GM23338 (cell line): ENCODE data around the gene TAF3.

Source experiments
- CREB1 ChIP-seq: fragments of 250-450 bp; sonication (Bioruptor Pico); IDR thresholded peaks from 2 replicates; pipeline ENCODE4 v1.5.0; 2020; ENCODE audit warnings: low read depth, mild to moderate bottlenecking, moderate library complexity
- ETS1 ChIP-seq: IDR thresholded peaks from 2 replicates; pipeline ENCODE4 v1.6.1; 2016; ENCODE audit warnings: antibody characterized with exemption
- EZH2 ChIP-seq: fragments of 200-600 bp; sonication (generic); IDR thresholded peaks from one replicate; pipeline ENCODE4 v1.8.0; 2017; ENCODE audit warnings: antibody characterized with exemption, mild to moderate bottlenecking, low read depth; ENCODE audit not compliant: unreplicated experiment
- EZH2phosphoT487 ChIP-seq: fragments of 200-600 bp; sonication (generic); IDR thresholded peaks from one replicate; pipeline ENCODE4 v1.8.1; 2018; ENCODE audit warnings: antibody characterized with exemption; ENCODE audit not compliant: unreplicated experiment
- JUNB ChIP-seq: IDR thresholded peaks from one replicate; pipeline ENCODE4 v1.6.1; 2016; ENCODE audit warnings: antibody characterized with exemption; ENCODE audit not compliant: unreplicated experiment
- NANOG ChIP-seq: IDR thresholded peaks from 2 replicates; pipeline ENCODE4 v1.6.1; 2016; ENCODE audit warnings: antibody characterized with exemption, borderline replicate concordance
- POLR2AphosphoS5 ChIP-seq: IDR thresholded peaks from 2 replicates; pipeline ENCODE4 v1.6.1; 2016; ENCODE audit warnings: antibody characterized with exemption, low read depth
- ZNF114 ChIP-seq: fragments of 250-450 bp; sonication (Bioruptor Pico); IDR thresholded peaks from 2 replicates; pipeline ENCODE4 v1.5.0; 2020; ENCODE audit warnings: mild to moderate bottlenecking, moderate library complexity
- TF ChIP-seq, protein P1 (sequence below), 2 experiments: fragments of 200-600 bp in 1 of 2; sonication (generic) in 1 of 2; conservative IDR thresholded peaks; 2 replicates each; pipeline versions ENCODE4 v1.5.1 to v1.6.1; 2016 to 2017; ENCODE audit warnings: antibody characterized with exemption in 2 of 2, low read depth in 2 of 2, mild to moderate bottlenecking in 2 of 2, moderate library complexity in 1 of 2
- TF ChIP-seq, protein P2 (sequence below): IDR thresholded peaks from one replicate; pipeline ENCODE4 v1.6.1; 2018; ENCODE audit warnings: antibody characterized with exemption; ENCODE audit not compliant: unreplicated experiment
- TF ChIP-seq, protein P3 (sequence below): fragments of 250-450 bp; sonication (Bioruptor Pico); IDR thresholded peaks from 2 replicates; pipeline ENCODE4 v1.5.0; 2020; ENCODE audit warnings: mild to moderate bottlenecking, moderate library complexity

- TF ChIP-seq POLR2AphosphoS5 (no peak), EZH2phosphoT487 (peak; percentile 82), EZH2 (peak; percentile 79), ZNF114 (CRISPR knock-in tag) (no peak), ETS1 (no peak), CREB1 (no peak), JUNB (no peak), NANOG (no peak)
- TF ChIP-seq, protein P1, sequence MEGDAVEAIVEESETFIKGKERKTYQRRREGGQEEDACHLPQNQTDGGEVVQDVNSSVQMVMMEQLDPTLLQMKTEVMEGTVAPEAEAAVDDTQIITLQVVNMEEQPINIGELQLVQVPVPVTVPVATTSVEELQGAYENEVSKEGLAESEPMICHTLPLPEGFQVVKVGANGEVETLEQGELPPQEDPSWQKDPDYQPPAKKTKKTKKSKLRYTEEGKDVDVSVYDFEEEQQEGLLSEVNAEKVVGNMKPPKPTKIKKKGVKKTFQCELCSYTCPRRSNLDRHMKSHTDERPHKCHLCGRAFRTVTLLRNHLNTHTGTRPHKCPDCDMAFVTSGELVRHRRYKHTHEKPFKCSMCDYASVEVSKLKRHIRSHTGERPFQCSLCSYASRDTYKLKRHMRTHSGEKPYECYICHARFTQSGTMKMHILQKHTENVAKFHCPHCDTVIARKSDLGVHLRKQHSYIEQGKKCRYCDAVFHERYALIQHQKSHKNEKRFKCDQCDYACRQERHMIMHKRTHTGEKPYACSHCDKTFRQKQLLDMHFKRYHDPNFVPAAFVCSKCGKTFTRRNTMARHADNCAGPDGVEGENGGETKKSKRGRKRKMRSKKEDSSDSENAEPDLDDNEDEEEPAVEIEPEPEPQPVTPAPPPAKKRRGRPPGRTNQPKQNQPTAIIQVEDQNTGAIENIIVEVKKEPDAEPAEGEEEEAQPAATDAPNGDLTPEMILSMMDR (conservative IDR thresholded peaks at IDR 0.05; ENCODE audit: low read depth in 2 of 2) = no peak
- TF ChIP-seq, protein P2, sequence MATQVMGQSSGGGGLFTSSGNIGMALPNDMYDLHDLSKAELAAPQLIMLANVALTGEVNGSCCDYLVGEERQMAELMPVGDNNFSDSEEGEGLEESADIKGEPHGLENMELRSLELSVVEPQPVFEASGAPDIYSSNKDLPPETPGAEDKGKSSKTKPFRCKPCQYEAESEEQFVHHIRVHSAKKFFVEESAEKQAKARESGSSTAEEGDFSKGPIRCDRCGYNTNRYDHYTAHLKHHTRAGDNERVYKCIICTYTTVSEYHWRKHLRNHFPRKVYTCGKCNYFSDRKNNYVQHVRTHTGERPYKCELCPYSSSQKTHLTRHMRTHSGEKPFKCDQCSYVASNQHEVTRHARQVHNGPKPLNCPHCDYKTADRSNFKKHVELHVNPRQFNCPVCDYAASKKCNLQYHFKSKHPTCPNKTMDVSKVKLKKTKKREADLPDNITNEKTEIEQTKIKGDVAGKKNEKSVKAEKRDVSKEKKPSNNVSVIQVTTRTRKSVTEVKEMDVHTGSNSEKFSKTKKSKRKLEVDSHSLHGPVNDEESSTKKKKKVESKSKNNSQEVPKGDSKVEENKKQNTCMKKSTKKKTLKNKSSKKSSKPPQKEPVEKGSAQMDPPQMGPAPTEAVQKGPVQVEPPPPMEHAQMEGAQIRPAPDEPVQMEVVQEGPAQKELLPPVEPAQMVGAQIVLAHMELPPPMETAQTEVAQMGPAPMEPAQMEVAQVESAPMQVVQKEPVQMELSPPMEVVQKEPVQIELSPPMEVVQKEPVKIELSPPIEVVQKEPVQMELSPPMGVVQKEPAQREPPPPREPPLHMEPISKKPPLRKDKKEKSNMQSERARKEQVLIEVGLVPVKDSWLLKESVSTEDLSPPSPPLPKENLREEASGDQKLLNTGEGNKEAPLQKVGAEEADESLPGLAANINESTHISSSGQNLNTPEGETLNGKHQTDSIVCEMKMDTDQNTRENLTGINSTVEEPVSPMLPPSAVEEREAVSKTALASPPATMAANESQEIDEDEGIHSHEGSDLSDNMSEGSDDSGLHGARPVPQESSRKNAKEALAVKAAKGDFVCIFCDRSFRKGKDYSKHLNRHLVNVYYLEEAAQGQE = no peak
- TF ChIP-seq, protein P3, sequence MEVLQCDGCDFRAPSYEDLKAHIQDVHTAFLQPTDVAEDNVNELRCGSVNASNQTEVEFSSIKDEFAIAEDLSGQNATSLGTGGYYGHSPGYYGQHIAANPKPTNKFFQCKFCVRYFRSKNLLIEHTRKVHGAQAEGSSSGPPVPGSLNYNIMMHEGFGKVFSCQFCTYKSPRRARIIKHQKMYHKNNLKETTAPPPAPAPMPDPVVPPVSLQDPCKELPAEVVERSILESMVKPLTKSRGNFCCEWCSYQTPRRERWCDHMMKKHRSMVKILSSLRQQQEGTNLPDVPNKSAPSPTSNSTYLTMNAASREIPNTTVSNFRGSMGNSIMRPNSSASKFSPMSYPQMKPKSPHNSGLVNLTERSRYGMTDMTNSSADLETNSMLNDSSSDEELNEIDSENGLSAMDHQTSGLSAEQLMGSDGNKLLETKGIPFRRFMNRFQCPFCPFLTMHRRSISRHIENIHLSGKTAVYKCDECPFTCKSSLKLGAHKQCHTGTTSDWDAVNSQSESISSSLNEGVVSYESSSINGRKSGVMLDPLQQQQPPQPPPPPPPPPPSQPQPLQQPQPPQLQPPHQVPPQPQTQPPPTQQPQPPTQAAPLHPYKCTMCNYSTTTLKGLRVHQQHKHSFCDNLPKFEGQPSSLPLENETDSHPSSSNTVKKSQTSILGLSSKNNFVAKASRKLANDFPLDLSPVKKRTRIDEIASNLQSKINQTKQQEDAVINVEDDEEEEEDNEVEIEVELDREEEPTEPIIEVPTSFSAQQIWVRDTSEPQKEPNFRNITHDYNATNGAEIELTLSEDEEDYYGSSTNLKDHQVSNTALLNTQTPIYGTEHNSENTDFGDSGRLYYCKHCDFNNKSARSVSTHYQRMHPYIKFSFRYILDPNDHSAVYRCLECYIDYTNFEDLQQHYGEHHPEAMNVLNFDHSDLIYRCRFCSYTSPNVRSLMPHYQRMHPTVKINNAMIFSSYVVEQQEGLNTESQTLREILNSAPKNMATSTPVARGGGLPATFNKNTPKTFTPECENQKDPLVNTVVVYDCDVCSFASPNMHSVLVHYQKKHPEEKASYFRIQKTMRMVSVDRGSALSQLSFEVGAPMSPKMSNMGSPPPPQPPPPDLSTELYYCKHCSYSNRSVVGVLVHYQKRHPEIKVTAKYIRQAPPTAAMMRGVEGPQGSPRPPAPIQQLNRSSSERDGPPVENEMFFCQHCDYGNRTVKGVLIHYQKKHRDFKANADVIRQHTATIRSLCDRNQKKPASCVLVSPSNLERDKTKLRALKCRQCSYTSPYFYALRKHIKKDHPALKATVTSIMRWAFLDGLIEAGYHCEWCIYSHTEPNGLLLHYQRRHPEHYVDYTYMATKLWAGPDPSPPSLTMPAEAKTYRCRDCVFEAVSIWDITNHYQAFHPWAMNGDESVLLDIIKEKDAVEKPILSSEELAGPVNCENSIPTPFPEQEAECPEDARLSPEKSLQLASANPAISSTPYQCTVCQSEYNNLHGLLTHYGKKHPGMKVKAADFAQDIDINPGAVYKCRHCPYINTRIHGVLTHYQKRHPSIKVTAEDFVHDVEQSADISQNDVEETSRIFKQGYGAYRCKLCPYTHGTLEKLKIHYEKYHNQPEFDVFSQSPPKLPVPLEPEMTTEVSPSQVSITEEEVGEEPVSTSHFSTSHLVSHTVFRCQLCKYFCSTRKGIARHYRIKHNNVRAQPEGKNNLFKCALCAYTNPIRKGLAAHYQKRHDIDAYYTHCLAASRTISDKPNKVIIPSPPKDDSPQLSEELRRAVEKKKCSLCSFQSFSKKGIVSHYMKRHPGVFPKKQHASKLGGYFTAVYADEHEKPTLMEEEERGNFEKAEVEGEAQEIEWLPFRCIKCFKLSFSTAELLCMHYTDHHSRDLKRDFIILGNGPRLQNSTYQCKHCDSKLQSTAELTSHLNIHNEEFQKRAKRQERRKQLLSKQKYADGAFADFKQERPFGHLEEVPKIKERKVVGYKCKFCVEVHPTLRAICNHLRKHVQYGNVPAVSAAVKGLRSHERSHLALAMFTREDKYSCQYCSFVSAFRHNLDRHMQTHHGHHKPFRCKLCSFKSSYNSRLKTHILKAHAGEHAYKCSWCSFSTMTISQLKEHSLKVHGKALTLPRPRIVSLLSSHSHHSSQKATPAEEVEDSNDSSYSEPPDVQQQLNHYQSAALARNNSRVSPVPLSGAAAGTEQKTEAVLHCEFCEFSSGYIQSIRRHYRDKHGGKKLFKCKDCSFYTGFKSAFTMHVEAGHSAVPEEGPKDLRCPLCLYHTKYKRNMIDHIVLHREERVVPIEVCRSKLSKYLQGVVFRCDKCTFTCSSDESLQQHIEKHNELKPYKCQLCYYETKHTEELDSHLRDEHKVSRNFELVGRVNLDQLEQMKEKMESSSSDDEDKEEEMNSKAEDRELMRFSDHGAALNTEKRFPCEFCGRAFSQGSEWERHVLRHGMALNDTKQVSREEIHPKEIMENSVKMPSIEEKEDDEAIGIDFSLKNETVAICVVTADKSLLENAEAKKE (CRISPR knock-in tag) = no peak
Measured at GRCh38 chr10:8035641-8036470, 217.6 kb downstream of the TAF3 start.
